Body of pancreas (tissue), 4 donors: ENCODE data around the gene CD79A. TPM values are rescaled to one million over a fixed set of nuclear protein-coding genes. Genes with fewer than 3 reads are reported as not detected.
"Not testable (repeated sequence)": the region's sequence is repeated elsewhere in the genome, so short reads cannot be mapped to it uniquely, and the experiment has no call there.

Experiments
- ATAC-seq: fragments of 150-250 bp; one replicate; pipeline ENCODE4 v1.9.1; 2016
- DNase-seq, 4 donors: peaks; one replicate each; pipeline ENCODE4 v3.0.0-alpha.2; 2019
- H3K27ac ChIP-seq, 4 donors: fragments of 200-600 bp; sonication (generic); 1 replicate in 3 of 4; 2 replicates in 1 of 4; pipeline versions ENCODE4 v1.5.1 to v1.6.1; 2016 to 2019; ENCODE audit warnings: mild to moderate bottlenecking in 1 of 4, mixed read lengths in 1 of 4, moderate library complexity in 1 of 4
- H3K27me3 ChIP-seq, 2 donors: fragments of 200-600 bp; sonication (generic); one replicate each; pipeline ENCODE4 v1.6.0; 2016; ENCODE audit warnings: mild to moderate bottlenecking in 1 of 2
- H3K36me3 ChIP-seq, 2 donors: fragments of 200-600 bp; sonication (generic); replicated peaks in 1 of 2; 2 replicates each; pipeline ENCODE4 v1.5.1; 2016; ENCODE audit warnings: low read depth in 2 of 2; ENCODE audit not compliant: insufficient read depth in 1 of 2
- H3K4me1 ChIP-seq: fragments of 200-600 bp; sonication (generic); one replicate; pipeline ENCODE4 v1.6.0; 2016
- H3K4me3 ChIP-seq, 2 donors: fragments of 200-600 bp; sonication (generic); 1 replicate in 1 of 2; 2 replicates in 1 of 2; pipeline ENCODE4 v1.5.1; 2016 to 2019
- H3K9me3 ChIP-seq, 3 donors: fragments of 200-600 bp; sonication (generic); 1 replicate in 2 of 3; 2 replicates in 1 of 3; pipeline ENCODE4 v1.5.1; 2016
- POLR2A ChIP-seq, 3 donors: fragments of 450-650 bp; IDR thresholded peaks; one replicate each; pipeline ENCODE4 v1.6.1; 2016; ENCODE audit warnings: antibody characterized with exemption in 3 of 3, mild to moderate bottlenecking in 2 of 3
- WGBS, 2 donors: methylation state at CpG; one replicate each; pipeline ENCODE4 v1.1.5; 2017; 5-methylcytosine and 5-hydroxymethylcytosine counted together
- intact Hi-C: fragments of 100-400 bp; cut with DNase I; formaldehyde crosslinking; loops from one replicate; pipeline ENCODE4 v1.15.1; 2023
- total RNA-seq, 2 donors: library from RNA; depleted of rRNA; stranded (reverse); fragments of >200 nt; gene quantifications; one replicate each; pipeline ENCODE4 v1.1.0, GENCODE V29; 2016
- TF ChIP-seq, protein P1 (sequence below), 7 experiments: fragments of 450-650 bp in 4 of 7; fragments of 200-600 bp in 3 of 7; sonication (generic) in 3 of 7; IDR thresholded peaks; one replicate each; pipeline ENCODE4 v1.5.1; 2016 to 2019; ENCODE audit warnings: antibody characterized with exemption in 7 of 7

CD79A gene
- total RNA-seq, 2 donors from 2014 or later, result not detected

- no peak for ATAC-seq
- Histone ChIP-seq H3K36me3 (peaks cover 12 to 15% of the 10 kb centered on the region in 2 donors), H3K27ac (no peak overlapping the region), H3K4me1 (peaks cover 20% of the 10 kb centered on the region), H3K4me3 (no peak overlapping the region), H3K27me3 (no peaks in the 10 kb centered on the region), H3K9me3 (no peaks in the 10 kb centered on the region)
- DNase-seq, result peak in 1 of 4 donors; percentile 43
- intact Hi-C loops, result loop anchor here (5.0 kb wide), 1 partner anchor 76 kb away; no protein-coding TSS in a partner anchor
- WGBS, 2 donors, result 73 to 92% methylated on average over 6 to 16 of the region's 16 CpGs
- TF ChIP-seq, protein P1, sequence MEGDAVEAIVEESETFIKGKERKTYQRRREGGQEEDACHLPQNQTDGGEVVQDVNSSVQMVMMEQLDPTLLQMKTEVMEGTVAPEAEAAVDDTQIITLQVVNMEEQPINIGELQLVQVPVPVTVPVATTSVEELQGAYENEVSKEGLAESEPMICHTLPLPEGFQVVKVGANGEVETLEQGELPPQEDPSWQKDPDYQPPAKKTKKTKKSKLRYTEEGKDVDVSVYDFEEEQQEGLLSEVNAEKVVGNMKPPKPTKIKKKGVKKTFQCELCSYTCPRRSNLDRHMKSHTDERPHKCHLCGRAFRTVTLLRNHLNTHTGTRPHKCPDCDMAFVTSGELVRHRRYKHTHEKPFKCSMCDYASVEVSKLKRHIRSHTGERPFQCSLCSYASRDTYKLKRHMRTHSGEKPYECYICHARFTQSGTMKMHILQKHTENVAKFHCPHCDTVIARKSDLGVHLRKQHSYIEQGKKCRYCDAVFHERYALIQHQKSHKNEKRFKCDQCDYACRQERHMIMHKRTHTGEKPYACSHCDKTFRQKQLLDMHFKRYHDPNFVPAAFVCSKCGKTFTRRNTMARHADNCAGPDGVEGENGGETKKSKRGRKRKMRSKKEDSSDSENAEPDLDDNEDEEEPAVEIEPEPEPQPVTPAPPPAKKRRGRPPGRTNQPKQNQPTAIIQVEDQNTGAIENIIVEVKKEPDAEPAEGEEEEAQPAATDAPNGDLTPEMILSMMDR (IDR thresholded peaks at IDR 0.05), result no peak
- TF ChIP-seq POLR2A (IDR thresholded peaks at IDR 0.05), result no peak
These were observed 5.3 kb upstream of the CD79A start for GRCh38 chr19:41871573-41872383.

GRCh38 chr19:41872384-41872774 lies 4.7 kb upstream of the CD79A start:
- intact Hi-C loops, result loop anchor here (5.0 kb wide), 1 partner anchor 75 kb away; no protein-coding TSS in a partner anchor
- Histone ChIP-seq H3K9me3 (no peaks in the 10 kb centered on the region), H3K27ac (no peak overlapping the region), H3K27me3 (no peaks in the 10 kb centered on the region), H3K4me3 (no peak overlapping the region), H3K4me1 (peaks cover 16% of the 10 kb centered on the region), H3K36me3 (peaks cover 12 to 15% of the 10 kb centered on the region in 2 donors)
- DNase-seq (no peak), ATAC-seq (no peak)
- TF ChIP-seq, protein P1 (IDR thresholded peaks at IDR 0.05), result no peak
- TF ChIP-seq POLR2A (IDR thresholded peaks at IDR 0.05), result no peak
- 90 to 92% methylated on average over 12 of the region's 12 CpGs for WGBS, 2 donors

- ATAC-seq (peak; percentile 92), DNase-seq (peak; percentile 83 to 87 (median 86))
- H3K27ac ChIP-seq, result peak overlapping the region in 1 of 4 donors; percentile 8
- no peaks in the 10 kb centered on the region for H3K9me3 ChIP-seq
- H3K4me3 ChIP-seq, result no peak overlapping the region
- peaks cover 12 to 15% of the 10 kb centered on the region in 2 donors for H3K36me3 ChIP-seq
- TF ChIP-seq, protein P1 (IDR thresholded peaks at IDR 0.05), result peak; percentile 52 to 85 (median 77)
- TF ChIP-seq POLR2A (IDR thresholded peaks at IDR 0.05), result peak in 1 of 3 donors; percentile 19
- H3K4me1 ChIP-seq, result peaks cover 12% of the 10 kb centered on the region
- WGBS, 2 donors, result 34 to 40% methylated on average over 18 of the region's 18 CpGs
- H3K27me3 ChIP-seq, result no peaks in the 10 kb centered on the region
- intact Hi-C loops, result loop anchor here (5.0 kb wide), 1 partner anchor 74 kb away; no protein-coding TSS in a partner anchor
These were observed 4.1 kb upstream of the CD79A start for GRCh38 chr19:41872775-41873647.

DNA sequence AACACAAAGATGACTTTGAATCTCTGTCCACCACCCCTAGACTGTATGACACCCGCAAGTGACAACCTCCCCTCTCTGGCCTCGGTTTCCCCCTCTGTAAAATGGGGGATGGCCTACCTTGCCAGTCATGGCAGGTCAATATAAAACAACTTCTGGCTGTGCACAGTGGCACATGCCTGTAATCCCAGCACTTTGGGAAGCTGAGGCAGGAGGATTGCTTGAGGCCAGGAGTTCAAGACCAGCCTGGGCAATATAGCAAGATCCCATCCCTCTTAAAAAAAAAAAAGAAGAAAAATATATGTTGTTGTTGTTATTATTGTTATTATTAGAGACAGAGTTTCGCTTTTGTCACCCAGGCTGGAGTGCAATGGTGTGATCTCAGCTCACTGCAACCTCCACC lies 1.1 kb upstream of the CD79A start:
- H3K4me1 ChIP-seq, H3K9me3 ChIP-seq, H3K36me3 ChIP-seq, ATAC-seq, DNase-seq, H3K4me3 ChIP-seq, H3K27me3 ChIP-seq: not testable (repeated sequence)
- intact Hi-C loops, result loop anchor here (5.0 kb wide), 2 partner anchors 61 to 81 kb away; partner anchors contain the start of gene RABAC1
- peak overlapping the region in 1 of 4 donors; percentile 14 for H3K27ac ChIP-seq
- 48 to 60% methylated on average over 3 of the region's 3 CpGs for WGBS, 2 donors
